Fibroblast of the aortic adventitia (primary cell): Measurements from ENCODE around the gene RBM4B. TPM values are rescaled to one million over a fixed set of nuclear protein-coding genes. Genes with fewer than 3 reads are reported as not detected.
"Not testable (repeated sequence)": the region's sequence is repeated elsewhere in the genome, so short reads cannot be mapped to it uniquely, and the experiment has no call there.

Source experiments
- DNase-seq: peaks from one replicate; pipeline ENCODE4 v3.0.0-alpha.2; 2010; ENCODE audit warnings: low read depth
- H3K4me3 ChIP-seq: 2 replicates; pipeline ENCODE4 v1.5.1; 2011; ENCODE audit warnings: low read depth, mild to moderate bottlenecking, control low read depth, low read length, moderate library complexity
- CTCF ChIP-seq: IDR thresholded peaks from 2 replicates; pipeline ENCODE4 v1.5.1; 2011; ENCODE audit warnings: mild to moderate bottlenecking, low read length, control low read depth, inconsistent platforms; ENCODE audit not compliant: insufficient read depth
- total RNA-seq: library from RNA; depleted of rRNA; stranded (reverse); fragments of >200 nt; gene quantifications from 2 replicates; pipeline ENCODE4 v1.2.3, GENCODE V29; 2012; ENCODE audit warnings: low replicate concordance

The RBM4B gene
- 7.5 and 23.9 TPM in 2 replicates for total RNA-seq

- peak; percentile 91 for DNase-seq
- no peak for TF ChIP-seq CTCF
- H3K4me3 ChIP-seq = peak within 1 kb of the TSS; percentile 82
Measured at GRCh38 chr11:66677599-66678375, at the start of gene RBM4B. TSS of gene RBM4B (minus strand) at chr11:66677887. CDS start at chr11:66677079, 808 bp downstream.

GRCh38 chr11:66725647-66726046 lies 48.0 kb upstream of the RBM4B start:
- TF ChIP-seq CTCF = no peak
- no peak for DNase-seq
- no peak overlapping the region for H3K4me3 ChIP-seq

GRCh38 chr11:66725114-66725513 lies 47.4 kb upstream of the RBM4B start:
- TF ChIP-seq CTCF = no peak
- no peak overlapping the region for H3K4me3 ChIP-seq
- DNase-seq = no peak

- not testable (repeated sequence) for DNase-seq, H3K4me3 ChIP-seq
Measured at GRCh38 chr11:66724167-66724566, 46.5 kb upstream of the RBM4B start.

- H3K4me3 ChIP-seq = no peak overlapping the region
- no peak for TF ChIP-seq CTCF
- no peak for DNase-seq
Measured at GRCh38 chr11:66723693-66724092, 46.0 kb upstream of the RBM4B start.

GRCh38 chr11:66722745-66723651 lies 45.3 kb upstream of the RBM4B start:
- TF ChIP-seq CTCF = no peak
- H3K4me3 ChIP-seq = no peak overlapping the region
- DNase-seq = no peak

- TF ChIP-seq CTCF = no peak
- H3K4me3 ChIP-seq = no peak overlapping the region
- DNase-seq = no peak
Measured at GRCh38 chr11:66721939-66722338, 44.3 kb upstream of the RBM4B start.
